22Rv1 (cell line): ENCODE results near the gene SEMA4B.

Experiments
- ZFX ChIP-seq: fragments of 450-650 bp; IDR thresholded peaks from 2 replicates; pipeline ENCODE4 v1.6.1; 2017; ENCODE audit warnings: antibody characterized with exemption, borderline replicate concordance
- TF ChIP-seq, protein P1 (sequence below): fragments of 450-650 bp; IDR thresholded peaks from 2 replicates; pipeline ENCODE4 v1.5.1; 2017; ENCODE audit warnings: mild to moderate bottlenecking

DNA sequence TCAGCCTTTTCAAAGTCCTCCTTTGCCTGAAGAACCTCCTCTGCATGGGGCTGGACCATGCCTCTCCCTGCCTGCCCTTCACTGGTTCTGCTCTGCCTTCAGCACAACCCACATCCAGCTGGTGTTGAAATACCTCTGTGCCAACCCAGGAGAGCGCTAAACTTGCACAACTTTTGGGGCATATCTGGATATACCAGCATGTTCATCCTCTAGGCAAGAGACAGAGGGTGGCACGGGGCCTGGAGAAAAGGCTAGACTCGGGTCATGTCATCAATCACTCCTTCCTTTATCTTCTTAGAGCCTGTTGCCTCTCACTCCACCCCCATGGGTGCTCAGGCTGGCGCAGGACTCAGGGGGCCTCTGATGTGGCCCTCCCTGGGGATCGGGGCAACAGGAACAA is 4.8 kb downstream of the SEMA4B start:
- TF ChIP-seq, protein P1, sequence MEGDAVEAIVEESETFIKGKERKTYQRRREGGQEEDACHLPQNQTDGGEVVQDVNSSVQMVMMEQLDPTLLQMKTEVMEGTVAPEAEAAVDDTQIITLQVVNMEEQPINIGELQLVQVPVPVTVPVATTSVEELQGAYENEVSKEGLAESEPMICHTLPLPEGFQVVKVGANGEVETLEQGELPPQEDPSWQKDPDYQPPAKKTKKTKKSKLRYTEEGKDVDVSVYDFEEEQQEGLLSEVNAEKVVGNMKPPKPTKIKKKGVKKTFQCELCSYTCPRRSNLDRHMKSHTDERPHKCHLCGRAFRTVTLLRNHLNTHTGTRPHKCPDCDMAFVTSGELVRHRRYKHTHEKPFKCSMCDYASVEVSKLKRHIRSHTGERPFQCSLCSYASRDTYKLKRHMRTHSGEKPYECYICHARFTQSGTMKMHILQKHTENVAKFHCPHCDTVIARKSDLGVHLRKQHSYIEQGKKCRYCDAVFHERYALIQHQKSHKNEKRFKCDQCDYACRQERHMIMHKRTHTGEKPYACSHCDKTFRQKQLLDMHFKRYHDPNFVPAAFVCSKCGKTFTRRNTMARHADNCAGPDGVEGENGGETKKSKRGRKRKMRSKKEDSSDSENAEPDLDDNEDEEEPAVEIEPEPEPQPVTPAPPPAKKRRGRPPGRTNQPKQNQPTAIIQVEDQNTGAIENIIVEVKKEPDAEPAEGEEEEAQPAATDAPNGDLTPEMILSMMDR = no peak
- no peak for TF ChIP-seq ZFX
